Bronchus fibroblast of lung (primary cell): ENCODE results near the gene HM13. TPM values are rescaled to one million over a fixed set of nuclear protein-coding genes. Genes with fewer than 3 reads are reported as not detected.

ENCODE experiments used
- total RNA-seq: library from RNA; depleted of rRNA; stranded (reverse); fragments of >200 nt; gene quantifications from 2 replicates; pipeline ENCODE4 v1.2.3, GENCODE V29; 2015

The HM13 gene, protein sequence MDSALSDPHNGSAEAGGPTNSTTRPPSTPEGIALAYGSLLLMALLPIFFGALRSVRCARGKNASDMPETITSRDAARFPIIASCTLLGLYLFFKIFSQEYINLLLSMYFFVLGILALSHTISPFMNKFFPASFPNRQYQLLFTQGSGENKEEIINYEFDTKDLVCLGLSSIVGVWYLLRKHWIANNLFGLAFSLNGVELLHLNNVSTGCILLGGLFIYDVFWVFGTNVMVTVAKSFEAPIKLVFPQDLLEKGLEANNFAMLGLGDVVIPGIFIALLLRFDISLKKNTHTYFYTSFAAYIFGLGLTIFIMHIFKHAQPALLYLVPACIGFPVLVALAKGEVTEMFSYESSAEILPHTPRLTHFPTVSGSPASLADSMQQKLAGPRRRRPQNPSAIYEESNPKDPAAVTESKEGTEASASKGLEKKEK
- total RNA-seq, result 70.8 and 89.3 TPM in 2 replicates

DNA sequence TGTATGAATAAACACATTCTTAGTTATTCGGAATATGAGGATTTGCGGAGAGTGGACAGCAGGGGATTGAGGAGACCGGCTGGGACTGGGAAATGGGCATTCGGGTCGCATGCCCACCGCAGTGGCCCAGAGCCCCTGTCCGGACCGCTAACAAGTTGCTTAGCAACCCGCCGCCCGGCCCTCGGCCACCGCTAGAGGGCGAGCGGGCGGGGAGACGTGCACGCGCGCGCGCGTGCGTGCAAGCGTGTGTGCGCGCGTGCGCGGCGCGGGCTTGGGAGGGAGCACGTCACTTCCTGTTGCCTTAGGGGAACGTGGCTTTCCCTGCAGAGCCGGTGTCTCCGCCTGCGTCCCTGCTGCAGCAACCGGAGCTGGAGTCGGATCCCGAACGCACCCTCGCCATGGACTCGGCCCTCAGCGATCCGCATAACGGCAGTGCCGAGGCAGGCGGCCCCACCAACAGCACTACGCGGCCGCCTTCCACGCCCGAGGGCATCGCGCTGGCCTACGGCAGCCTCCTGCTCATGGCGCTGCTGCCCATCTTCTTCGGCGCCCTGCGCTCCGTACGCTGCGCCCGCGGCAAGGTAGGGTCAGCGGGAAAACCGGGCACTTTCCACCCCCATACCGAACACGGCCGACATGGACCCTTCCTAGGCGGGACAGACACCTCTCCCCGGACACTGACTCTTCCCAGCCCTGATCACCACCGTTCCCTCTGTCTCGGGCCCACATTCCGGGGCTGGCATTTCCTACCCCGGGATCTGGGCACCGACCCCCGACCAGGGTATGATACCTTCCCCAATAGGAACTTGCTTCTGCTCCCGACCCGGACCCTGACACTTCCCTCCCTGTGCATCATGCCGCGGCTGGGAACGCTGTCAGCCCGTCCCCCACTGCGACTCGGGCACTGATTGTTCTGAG, at the start of gene HM13:
Gene HM13, plus strand, starts transcription at position 289 of the 918 bp plus-strand sequence. Its CDS starts 110 bp downstream, at position 399.

DNA sequence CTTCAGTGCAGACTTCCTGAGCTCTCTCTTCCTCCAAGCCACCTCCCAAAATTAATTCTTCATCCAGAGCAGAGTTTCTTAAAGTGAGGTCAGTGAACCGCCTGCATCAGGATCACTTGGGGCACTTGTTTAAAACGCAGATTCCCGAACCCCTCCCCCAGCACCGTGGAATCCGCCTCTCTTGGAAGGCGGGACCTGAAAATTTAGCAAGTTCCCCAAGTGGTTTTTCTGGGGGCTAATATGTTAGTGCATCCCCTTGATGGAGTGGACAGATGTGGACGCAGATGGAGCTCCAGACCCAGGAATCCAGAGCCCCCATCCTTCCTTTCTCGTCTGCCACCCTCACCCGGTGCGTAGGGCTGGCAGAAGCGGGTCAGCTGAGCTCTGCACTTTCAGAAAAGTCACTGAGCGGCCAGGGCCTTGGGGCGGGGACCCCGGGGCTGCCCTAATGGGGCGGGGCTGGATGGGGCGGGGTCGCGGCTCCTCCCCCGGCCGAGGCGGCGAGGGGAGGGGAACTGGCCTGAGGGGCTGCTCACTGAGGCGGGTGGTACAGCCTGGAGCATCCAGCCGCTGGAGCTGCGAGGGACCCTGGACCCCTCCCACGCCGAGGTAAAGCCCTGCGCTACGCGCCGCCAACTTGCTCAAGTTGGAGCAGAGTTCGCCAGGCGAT, 39.3 kb upstream of the HM13 start, which contains the start of the genes DEFB124 and REM1:
Gene DEFB124, minus strand, starts transcription at position 370 of the 670 bp plus-strand sequence. CDS start 2,114 bp downstream, outside the sequence.
Gene REM1, plus strand, starts transcription at position 531 of the 670 bp plus-strand sequence. CDS start 1,158 bp downstream, outside the sequence.

DNA sequence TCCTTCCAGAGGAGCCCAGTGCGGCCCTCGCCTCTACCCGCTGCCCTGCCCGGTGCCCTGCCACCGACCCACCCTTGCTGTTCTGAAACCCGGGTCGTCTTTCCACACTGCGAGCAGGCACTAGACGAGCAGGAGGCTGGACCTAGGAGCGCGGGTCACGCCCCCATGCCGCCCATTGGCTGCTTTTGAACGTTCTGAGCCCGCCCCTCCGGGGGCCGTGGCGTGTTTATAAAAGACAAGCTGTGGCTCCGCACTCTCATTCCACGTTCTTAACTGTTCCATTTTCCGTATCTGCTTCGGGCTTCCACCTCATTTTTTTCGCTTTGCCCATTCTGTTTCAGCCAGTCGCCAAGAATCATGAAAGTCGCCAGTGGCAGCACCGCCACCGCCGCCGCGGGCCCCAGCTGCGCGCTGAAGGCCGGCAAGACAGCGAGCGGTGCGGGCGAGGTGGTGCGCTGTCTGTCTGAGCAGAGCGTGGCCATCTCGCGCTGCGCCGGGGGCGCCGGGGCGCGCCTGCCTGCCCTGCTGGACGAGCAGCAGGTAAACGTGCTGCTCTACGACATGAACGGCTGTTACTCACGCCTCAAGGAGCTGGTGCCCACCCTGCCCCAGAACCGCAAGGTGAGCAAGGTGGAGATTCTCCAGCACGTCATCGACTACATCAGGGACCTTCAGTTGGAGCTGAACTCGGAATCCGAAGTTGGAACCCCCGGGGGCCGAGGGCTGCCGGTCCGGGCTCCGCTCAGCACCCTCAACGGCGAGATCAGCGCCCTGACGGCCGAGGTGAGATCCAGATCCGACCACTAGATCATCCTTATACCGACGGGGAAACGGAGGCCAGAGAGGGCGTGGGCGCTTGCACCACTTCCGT, 91.0 kb downstream of the HM13 start, which contains the start of gene ID1:
Gene ID1, plus strand, starts transcription at position 259 of the 871 bp plus-strand sequence. Its CDS starts 99 bp downstream, at position 358.

Other genes starting within 250 kb of the HM13 start
- not detected in 2 replicates for gene DEFB116, start 205.9 kb upstream of the HM13 start, total RNA-seq
- not detected in 2 replicates for gene DEFB118, start 145.8 kb upstream of the HM13 start, total RNA-seq
- not detected in 2 replicates for gene DEFB119, start 123.9 kb upstream of the HM13 start, total RNA-seq
- gene DEFB121, start 108.2 kb upstream of the HM13 start, total RNA-seq, result not detected in 2 replicates
- gene DEFB123, start 73.8 kb upstream of the HM13 start, total RNA-seq, result not detected in 2 replicates
- not detected in 2 replicates for gene DEFB124, start 39.3 kb upstream of the HM13 start, total RNA-seq
- gene REM1, start 39.2 kb upstream of the HM13 start, total RNA-seq, result not detected in 2 replicates
- 370 and 375 TPM in 2 replicates for gene ID1, start 90.8 kb downstream of the HM13 start, total RNA-seq
- gene COX4I2, start 123.5 kb downstream of the HM13 start, total RNA-seq, result not detected in 2 replicates
- gene BCL2L1, start 208.4 kb downstream of the HM13 start, total RNA-seq, result 122 and 130 TPM in 2 replicates
- gene TPX2, start 224.8 kb downstream of the HM13 start, total RNA-seq, result 122 and 127 TPM in 2 replicates